CD14-positive monocyte (primary cell): ENCODE data around the gene ZNF385B. TPM values are rescaled to one million over a fixed set of nuclear protein-coding genes. Genes with fewer than 3 reads are reported as not detected.

Experiments
- DNase-seq, 3 donors: peaks; one replicate each; pipeline ENCODE4 v3.0.0-alpha.2; 2011 to 2022
- H2AFZ ChIP-seq: 2 replicates; pipeline ENCODE4 v1.6.0; 2012; ENCODE audit warnings: mild to moderate bottlenecking, low read depth, low read length, inconsistent platforms; ENCODE audit not compliant: insufficient read depth, poor library complexity, severe bottlenecking
- H3K27ac ChIP-seq, 2 donors: 1 replicate in 1 of 2; 2 replicates in 1 of 2; pipeline ENCODE4 v1.5.1; 2012 to 2013; ENCODE audit warnings: low read length in 2 of 2, control low read depth in 1 of 2, inconsistent platforms in 1 of 2, low read depth in 1 of 2, mild to moderate bottlenecking in 1 of 2
- H3K27me3 ChIP-seq, 2 donors: one replicate each; pipeline versions ENCODE4 v1.6.0 to v1.6.1; 2011 to 2013; ENCODE audit warnings: low read length in 2 of 2; ENCODE audit not compliant: control insufficient read depth in 2 of 2, insufficient read depth in 2 of 2
- H3K36me3 ChIP-seq, 2 donors: replicated peaks in 1 of 2; 1 replicate in 1 of 2; 2 replicates in 1 of 2; pipeline versions ENCODE4 v1.5.1 to v1.6.1; 2012 to 2013; ENCODE audit warnings: low read length in 2 of 2, control low read depth in 1 of 2, inconsistent platforms in 1 of 2, mild to moderate bottlenecking in 1 of 2; ENCODE audit not compliant: insufficient read depth in 2 of 2, control insufficient read depth in 1 of 2
- H3K4me1 ChIP-seq, 2 donors: 1 replicate in 1 of 2; 2 replicates in 1 of 2; pipeline versions ENCODE4 v1.5.1 to v1.6.1; 2012 to 2013; ENCODE audit warnings: low read length in 2 of 2, control low read depth in 1 of 2, inconsistent platforms in 1 of 2, mild to moderate bottlenecking in 1 of 2, moderate library complexity in 1 of 2; ENCODE audit not compliant: insufficient read depth in 2 of 2, control insufficient read depth in 1 of 2
- H3K4me2 ChIP-seq: replicated peaks from 2 replicates; pipeline ENCODE3; 2012; ENCODE audit warnings: low read length, moderate library complexity, mild to moderate bottlenecking; ENCODE audit not compliant: poor library complexity, severe bottlenecking; ENCODE audit errors: extremely low read depth
- H3K4me3 ChIP-seq, 3 experiments: fragments of 200-600 bp in 1 of 3; sonication (generic) in 1 of 3; replicated peaks in 1 of 3; 1 replicate in 2 of 3; 2 replicates in 1 of 3; pipeline ENCODE4 v1.5.1; 2011 to 2013; ENCODE audit warnings: low read length in 3 of 3, mild to moderate bottlenecking in 3 of 3, control low read depth in 2 of 3, low read depth in 2 of 3, inconsistent platforms in 1 of 3, moderate library complexity in 1 of 3
- H3K79me2 ChIP-seq: 2 replicates; pipeline ENCODE4 v1.6.0; 2012; ENCODE audit warnings: mild to moderate bottlenecking, control low read depth, inconsistent platforms, low read length, moderate library complexity; ENCODE audit not compliant: insufficient read depth
- H3K9ac ChIP-seq: 2 replicates; pipeline ENCODE4 v1.6.0; 2017; ENCODE audit warnings: low read length, mild to moderate bottlenecking; ENCODE audit not compliant: insufficient read depth, poor library complexity, severe bottlenecking
- H3K9me3 ChIP-seq, 2 donors: replicated peaks in 1 of 2; 1 replicate in 1 of 2; 2 replicates in 1 of 2; pipeline versions ENCODE4 v1.5.1 to v1.6.1; 2012 to 2013; ENCODE audit warnings: low read length in 2 of 2, control low read depth in 1 of 2; ENCODE audit not compliant: control insufficient read depth in 1 of 2, insufficient read depth in 1 of 2
- H4K20me1 ChIP-seq: 2 replicates; pipeline ENCODE4 v1.6.0; 2012; ENCODE audit warnings: mild to moderate bottlenecking, low read length, control low read depth, moderate library complexity; ENCODE audit not compliant: insufficient read depth
- H3K27ac Mint-ChIP-seq, 7 donors: one replicate each; pipeline ENCODE4 v1.8.0; 2020; ENCODE audit warnings: mild to moderate bottlenecking in 7 of 7, mixed read lengths in 7 of 7, moderate library complexity in 6 of 7, inconsistent platforms in 2 of 7
- H3K27me3 Mint-ChIP-seq, 3 donors: one replicate each; pipeline ENCODE4 v1.8.0; 2021 to 2022; ENCODE audit warnings: low read depth in 3 of 3, mild to moderate bottlenecking in 3 of 3, mixed read lengths in 3 of 3, moderate library complexity in 3 of 3, inconsistent platforms in 1 of 3
- H3K36me3 Mint-ChIP-seq, 2 donors: one replicate each; pipeline ENCODE4 v1.8.0; 2020; ENCODE audit warnings: mixed read lengths in 2 of 2, inconsistent platforms in 1 of 2, mild to moderate bottlenecking in 1 of 2
- H3K4me1 Mint-ChIP-seq: one replicate; pipeline ENCODE4 v1.8.0; 2020; ENCODE audit warnings: mild to moderate bottlenecking, mixed read lengths
- H3K4me3 Mint-ChIP-seq, 2 donors: one replicate each; pipeline ENCODE4 v1.8.0; 2020; ENCODE audit warnings: mild to moderate bottlenecking in 2 of 2, mixed read lengths in 2 of 2, moderate library complexity in 1 of 2
- H3K9me3 Mint-ChIP-seq, 7 donors: one replicate each; pipeline ENCODE4 v1.8.0; 2020 to 2022; ENCODE audit warnings: mixed read lengths in 7 of 7, mild to moderate bottlenecking in 6 of 7, moderate library complexity in 6 of 7, inconsistent platforms in 2 of 7
- CTCF ChIP-seq: fragments of 200-600 bp; IDR thresholded peaks from one replicate; pipeline ENCODE4 v1.8.0; 2022; ENCODE audit warnings: antibody characterized with exemption, mild to moderate bottlenecking
- WGBS: methylation state at CpG from one replicate; pipeline ENCODE4 v1.1.5; 2013; ENCODE audit warnings: missing lambda C conversion rate; ENCODE audit not compliant: insufficient coverage; 5-methylcytosine and 5-hydroxymethylcytosine counted together
- intact Hi-C, 2 donors: fragments of 100-400 bp; cut with micrococcal nuclease; formaldehyde crosslinking; loops; one replicate each; pipeline versions ENCODE4 v1.15.0 to v1.15.1; 2023
- polyA plus RNA-seq, 3 donors: library from polyadenylated mRNA; depleted of rRNA in 1 of 3; unstranded in 2 of 3; stranded (reverse) in 1 of 3; fragments of 300-500 nt in 2 of 3; fragments of >200 nt in 1 of 3; fragmentation: Illumina TruSeq in 2 of 3; gene quantifications; 1 replicate in 2 of 3; 2 replicates in 1 of 3; pipeline ENCODE4 v1.2.3, GENCODE V29; 2012 to 2021

Gene ZNF385B
- polyA plus RNA-seq, 3 donors: not detected

GRCh38 chr2:179677077-179677688, 184.2 kb downstream of the ZNF385B start:
- no peaks in the 10 kb centered on the region for H3K4me1 ChIP-seq
- no peak for TF ChIP-seq CTCF
- no peaks in the 10 kb centered on the region for H3K9me3 ChIP-seq
- H3K9me3 Mint-ChIP-seq: peaks cover 0 to 4% (median 2%) of the 10 kb centered on the region in 7 donors
- H3K4me2 ChIP-seq: no peak overlapping the region
- DNase-seq: no peak
- WGBS: no CpG with 5 or more reads among the region's 3 CpGs
- H3K9ac ChIP-seq: no peak overlapping the region
- no peaks in the 10 kb centered on the region for H3K27me3 ChIP-seq
- H3K36me3 ChIP-seq: no peaks in the 10 kb centered on the region
- peaks cover 1% of the 10 kb centered on the region for H3K4me1 Mint-ChIP-seq
- H3K27ac Mint-ChIP-seq: no peak overlapping the region
- no peak overlapping the region for H3K27ac ChIP-seq
- no peaks in the 10 kb centered on the region for H4K20me1 ChIP-seq
- H2AFZ ChIP-seq: no peak overlapping the region
- no peaks in the 10 kb centered on the region for H3K79me2 ChIP-seq
- H3K27me3 Mint-ChIP-seq: peaks cover 0 to 1% (median 0%) of the 10 kb centered on the region in 3 donors
- intact Hi-C loops: no loop called here
- H3K36me3 Mint-ChIP-seq: no peaks in the 10 kb centered on the region
- H3K4me3 ChIP-seq: no peak overlapping the region
- H3K4me3 Mint-ChIP-seq: no peak overlapping the region

GRCh38 chr2:179675435-179675834, 186.0 kb downstream of the ZNF385B start:
- Mint-ChIP-seq H3K4me1 (peaks cover 1% of the 10 kb centered on the region), H3K27ac (no peak overlapping the region), H3K9me3 (peaks cover 0 to 4% (median 3%) of the 10 kb centered on the region in 7 donors), H3K27me3 (peaks cover 0 to 1% (median 0%) of the 10 kb centered on the region in 3 donors), H3K36me3 (no peaks in the 10 kb centered on the region), H3K4me3 (no peak overlapping the region)
- no peak for TF ChIP-seq CTCF
- no peak overlapping the region for H3K4me2 ChIP-seq
- no peak overlapping the region for H3K27ac ChIP-seq
- no peaks in the 10 kb centered on the region for H3K9me3 ChIP-seq
- H3K27me3 ChIP-seq: no peaks in the 10 kb centered on the region
- no peak overlapping the region for H3K9ac ChIP-seq
- whole genome bisulfite sequencing: no CpG with 5 or more reads among the region's 3 CpGs
- no peaks in the 10 kb centered on the region for H3K4me1 ChIP-seq
- no peaks in the 10 kb centered on the region for H3K79me2 ChIP-seq
- no peak overlapping the region for H3K4me3 ChIP-seq
- H3K36me3 ChIP-seq: no peaks in the 10 kb centered on the region
- no peaks in the 10 kb centered on the region for H4K20me1 ChIP-seq
- intact Hi-C loops: no loop called here
- no peak for DNase-seq
- no peak overlapping the region for H2AFZ ChIP-seq
